Measurements from ENCODE around the gene RACK1.

DNA sequence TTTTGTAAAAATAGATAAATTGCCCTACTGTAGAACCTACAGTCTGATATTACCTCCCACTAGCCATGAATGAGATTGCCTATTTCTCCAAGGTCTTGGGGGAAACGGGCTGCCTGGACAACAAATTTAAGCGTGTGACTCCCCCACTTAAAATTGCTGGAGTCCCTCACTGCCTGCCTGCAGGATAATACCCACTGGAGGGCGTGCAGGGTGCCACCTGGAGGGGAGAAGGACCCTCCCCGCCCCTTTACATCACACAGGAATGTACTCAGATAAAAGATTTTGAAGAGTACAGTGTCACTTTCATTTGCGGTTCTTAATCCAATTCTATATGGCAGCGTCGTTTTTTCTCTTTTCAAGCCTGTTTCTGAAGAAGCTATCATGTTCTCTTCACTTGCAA, 32.5 kb downstream of the RACK1 start:
- TF ChIP-seq, protein P1, sequence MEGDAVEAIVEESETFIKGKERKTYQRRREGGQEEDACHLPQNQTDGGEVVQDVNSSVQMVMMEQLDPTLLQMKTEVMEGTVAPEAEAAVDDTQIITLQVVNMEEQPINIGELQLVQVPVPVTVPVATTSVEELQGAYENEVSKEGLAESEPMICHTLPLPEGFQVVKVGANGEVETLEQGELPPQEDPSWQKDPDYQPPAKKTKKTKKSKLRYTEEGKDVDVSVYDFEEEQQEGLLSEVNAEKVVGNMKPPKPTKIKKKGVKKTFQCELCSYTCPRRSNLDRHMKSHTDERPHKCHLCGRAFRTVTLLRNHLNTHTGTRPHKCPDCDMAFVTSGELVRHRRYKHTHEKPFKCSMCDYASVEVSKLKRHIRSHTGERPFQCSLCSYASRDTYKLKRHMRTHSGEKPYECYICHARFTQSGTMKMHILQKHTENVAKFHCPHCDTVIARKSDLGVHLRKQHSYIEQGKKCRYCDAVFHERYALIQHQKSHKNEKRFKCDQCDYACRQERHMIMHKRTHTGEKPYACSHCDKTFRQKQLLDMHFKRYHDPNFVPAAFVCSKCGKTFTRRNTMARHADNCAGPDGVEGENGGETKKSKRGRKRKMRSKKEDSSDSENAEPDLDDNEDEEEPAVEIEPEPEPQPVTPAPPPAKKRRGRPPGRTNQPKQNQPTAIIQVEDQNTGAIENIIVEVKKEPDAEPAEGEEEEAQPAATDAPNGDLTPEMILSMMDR (IDR thresholded peaks at IDR 0.05; ENCODE audit: low read depth, low read length) = peak; percentile 32
- no peak for TF ChIP-seq EZH2phosphoT487 (IDR thresholded peaks at IDR 0.05; ENCODE audit: low read depth)

Measured in OCI-LY3 (cell line).